Immature natural killer cell (primary cell): ENCODE data around the gene AHNAK2. TPM values are rescaled to one million over a fixed set of nuclear protein-coding genes. Genes with fewer than 3 reads are reported as not detected.

Source experiments
- DNase-seq, 3 donors: peaks; one replicate each; pipeline ENCODE4 v3.0.0; 2022; ENCODE audit warnings: mixed read lengths in 1 of 3
- H3K27ac Mint-ChIP-seq, 6 donors: one replicate each; pipeline ENCODE4 v1.8.0; 2020; ENCODE audit warnings: mixed read lengths in 6 of 6, mild to moderate bottlenecking in 5 of 6, inconsistent platforms in 4 of 6, moderate library complexity in 3 of 6
- H3K27me3 Mint-ChIP-seq, 3 donors: one replicate each; pipeline ENCODE4 v1.8.0; 2020 to 2021; ENCODE audit warnings: low read depth in 3 of 3, mild to moderate bottlenecking in 3 of 3, mixed read lengths in 3 of 3, moderate library complexity in 3 of 3, inconsistent platforms in 1 of 3
- H3K36me3 Mint-ChIP-seq, 3 donors: one replicate each; pipeline ENCODE4 v1.8.0; 2020; ENCODE audit warnings: mixed read lengths in 3 of 3, inconsistent platforms in 2 of 3, mild to moderate bottlenecking in 2 of 3
- H3K4me1 Mint-ChIP-seq, 2 donors: one replicate each; pipeline ENCODE4 v1.8.0; 2020; ENCODE audit warnings: inconsistent platforms in 2 of 2, mild to moderate bottlenecking in 2 of 2, mixed read lengths in 2 of 2, moderate library complexity in 1 of 2
- H3K4me3 Mint-ChIP-seq, 5 donors: one replicate each; pipeline ENCODE4 v1.8.0; 2020; ENCODE audit warnings: mild to moderate bottlenecking in 5 of 5, mixed read lengths in 5 of 5, inconsistent platforms in 3 of 5, moderate library complexity in 3 of 5
- H3K9me3 Mint-ChIP-seq, 6 donors: one replicate each; pipeline ENCODE4 v1.8.0; 2020; ENCODE audit warnings: mild to moderate bottlenecking in 6 of 6, mixed read lengths in 6 of 6, inconsistent platforms in 4 of 6, moderate library complexity in 3 of 6
- polyA plus RNA-seq, 3 donors: library from polyadenylated mRNA; unstranded; fragments of 300-500 nt; fragmentation: Illumina TruSeq; gene quantifications; one replicate each; pipeline ENCODE4 v1.2.3, GENCODE V29; 2021

AHNAK2 gene
- polyA plus RNA-seq, 3 donors from 2014 or later = not detected

GRCh38 chr14:104978746-104979691, 845 bp upstream of the AHNAK2 start:
- Mint-ChIP-seq H3K27ac (peak overlapping the region in 2 of 6 donors; percentile 9 to 20), H3K36me3 (peaks cover 0 to 3% (median 0%) of the 10 kb centered on the region in 3 donors)
- DNase-seq = no peak

GRCh38 chr14:104977008-104977680, 1.0 kb downstream of the AHNAK2 start:
- H3K4me1 Mint-ChIP-seq = peaks cover 10 to 12% of the 10 kb centered on the region in 2 donors
- peaks cover 5 to 8% (median 7%) of the 10 kb centered on the region in 3 donors for H3K27me3 Mint-ChIP-seq
- H3K27ac Mint-ChIP-seq = no peak overlapping the region
- peaks cover 0 to 2% (median 0%) of the 10 kb centered on the region in 6 donors for H3K9me3 Mint-ChIP-seq
- H3K36me3 Mint-ChIP-seq = no peaks in the 10 kb centered on the region
- DNase-seq = no peak
- peak overlapping the region in 4 of 5 donors; percentile 33 to 61 (median 44) for H3K4me3 Mint-ChIP-seq

More at GRCh38 chr14:104978746-104979691, 845 bp upstream of the AHNAK2 start:
- Mint-ChIP-seq H3K4me3 (peak overlapping the region in 4 of 5 donors; percentile 49 to 71 (median 58)), H3K9me3 (peaks cover 0 to 2% (median 0%) of the 10 kb centered on the region in 6 donors), H3K27me3 (peaks cover 5 to 8% (median 7%) of the 10 kb centered on the region in 3 donors), H3K4me1 (peaks cover 10 to 12% of the 10 kb centered on the region in 2 donors)

DNA sequence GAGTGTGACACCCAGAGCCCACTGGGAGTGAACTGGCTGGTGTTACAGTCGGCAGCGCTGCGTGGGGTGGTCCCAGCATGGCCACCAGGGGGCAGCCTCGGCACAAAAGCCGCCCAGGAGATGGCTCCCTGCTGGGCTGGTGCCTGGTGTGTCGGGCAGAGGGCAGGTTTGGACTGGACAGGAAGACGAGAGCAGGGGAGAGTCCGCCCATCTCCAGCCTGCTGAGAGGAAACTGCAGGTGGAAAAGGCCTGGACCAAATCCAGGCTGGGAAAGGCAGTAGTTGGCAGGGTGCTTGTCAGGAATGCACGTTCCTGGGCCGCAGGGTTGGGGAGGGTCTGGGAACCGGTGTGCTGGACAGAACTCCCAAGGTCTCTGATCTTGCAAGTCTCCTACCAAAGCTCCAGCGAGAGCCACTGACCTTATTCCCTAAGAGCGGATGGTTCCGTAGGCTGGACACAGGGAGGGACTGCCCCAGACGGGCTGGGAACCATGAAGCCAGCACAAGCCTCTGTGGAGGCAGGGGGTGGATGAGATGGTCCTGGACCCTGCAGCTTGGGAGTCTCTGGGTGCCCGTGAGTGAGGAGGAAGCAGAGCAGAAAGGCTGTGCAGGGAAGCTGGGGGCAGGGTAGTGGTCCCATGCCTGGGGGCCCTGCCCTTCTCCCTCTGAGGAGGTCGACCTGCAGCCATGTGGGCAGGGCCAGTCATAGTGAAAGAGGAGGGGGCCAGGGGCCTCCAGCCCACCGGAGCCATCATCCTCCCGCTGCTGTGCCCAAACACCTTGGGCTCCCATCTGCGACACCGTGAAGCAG, 1.8 kb downstream of the AHNAK2 start:
- peak; percentile 80 to 86 (median 83) for DNase-seq
- peak overlapping the region; percentile 26 to 74 (median 64) for H3K4me3 Mint-ChIP-seq
- peaks cover 10 to 12% of the 10 kb centered on the region in 2 donors for H3K4me1 Mint-ChIP-seq
- peaks cover 5 to 8% (median 7%) of the 10 kb centered on the region in 3 donors for H3K27me3 Mint-ChIP-seq
- H3K9me3 Mint-ChIP-seq = peaks cover 0 to 2% (median 0%) of the 10 kb centered on the region in 6 donors
- peak overlapping the region in 3 of 6 donors; percentile 6 to 53 (median 47) for H3K27ac Mint-ChIP-seq
- H3K36me3 Mint-ChIP-seq = no peaks in the 10 kb centered on the region

- no peak for DNase-seq
- H3K27me3 Mint-ChIP-seq = peaks cover 5 to 8% (median 7%) of the 10 kb centered on the region in 3 donors
- H3K27ac Mint-ChIP-seq = no peak overlapping the region
- H3K36me3 Mint-ChIP-seq = no peaks in the 10 kb centered on the region
- H3K4me1 Mint-ChIP-seq = peaks cover 10 to 12% of the 10 kb centered on the region in 2 donors
- H3K4me3 Mint-ChIP-seq = no peak overlapping the region
- H3K9me3 Mint-ChIP-seq = peaks cover 0 to 2% (median 0%) of the 10 kb centered on the region in 6 donors
Measured at GRCh38 chr14:104975481-104976197, 2.5 kb downstream of the AHNAK2 start.

- Mint-ChIP-seq H3K27me3 (peaks cover 5 to 8% (median 7%) of the 10 kb centered on the region in 3 donors), H3K9me3 (peaks cover 0 to 2% (median 0%) of the 10 kb centered on the region in 6 donors), H3K4me3 (no peak overlapping the region), H3K4me1 (peaks cover 10 to 12% of the 10 kb centered on the region in 2 donors), H3K36me3 (no peaks in the 10 kb centered on the region), H3K27ac (no peak overlapping the region)
- DNase-seq = no peak
Measured at GRCh38 chr14:104974665-104975390, 3.3 kb downstream of the AHNAK2 start.

GRCh38 chr14:104974146-104974541, 4.0 kb downstream of the AHNAK2 start:
- Mint-ChIP-seq H3K36me3 (no peaks in the 10 kb centered on the region), H3K4me3 (no peak overlapping the region), H3K27me3 (peaks cover 6 to 7% (median 6%) of the 10 kb centered on the region in 3 donors), H3K9me3 (peaks cover 0 to 2% (median 0%) of the 10 kb centered on the region in 6 donors), H3K27ac (no peak overlapping the region), H3K4me1 (peaks cover 10 to 12% of the 10 kb centered on the region in 2 donors)
- DNase-seq = no peak

DNA sequence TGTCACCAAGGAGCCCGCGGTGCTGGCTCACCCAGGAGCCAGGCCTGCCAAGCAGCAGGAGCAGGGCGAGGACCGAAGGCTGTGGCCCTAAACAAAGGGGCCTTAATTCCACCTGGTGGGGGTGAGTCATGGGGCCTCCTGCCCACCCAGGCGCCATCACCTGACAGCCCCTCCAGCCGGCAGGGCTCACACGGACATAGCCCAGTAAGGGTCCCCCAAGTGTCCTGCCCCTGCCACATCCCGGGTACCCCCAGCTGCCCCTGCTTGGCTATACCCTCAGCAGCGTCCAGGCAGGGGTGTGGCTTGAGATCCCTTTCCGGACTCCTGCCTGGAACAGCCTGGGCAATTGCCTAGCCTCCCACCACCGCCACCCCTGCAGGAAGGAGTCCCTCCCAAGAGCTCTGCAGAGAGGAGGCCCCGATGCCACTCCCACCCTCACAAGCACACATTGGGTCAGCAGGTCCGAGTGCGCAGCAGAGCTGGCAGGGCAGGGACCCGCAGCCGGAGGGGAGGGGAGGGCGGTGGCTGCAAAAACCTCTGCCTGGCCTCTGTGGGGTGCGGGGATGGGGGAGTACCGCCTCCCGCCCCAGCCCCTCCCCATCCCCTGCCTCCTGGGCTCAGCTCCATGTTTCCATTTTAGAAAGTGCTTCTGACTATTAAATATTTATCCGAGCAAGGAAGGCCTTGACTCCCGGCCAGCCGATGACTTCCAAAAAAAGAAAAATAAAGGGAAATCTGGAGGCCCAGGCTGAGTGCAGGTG, 4.6 kb downstream of the AHNAK2 start:
- H3K27ac Mint-ChIP-seq = no peak overlapping the region
- H3K36me3 Mint-ChIP-seq = no peaks in the 10 kb centered on the region
- peaks cover 0 to 2% (median 0%) of the 10 kb centered on the region in 6 donors for H3K9me3 Mint-ChIP-seq
- no peak for DNase-seq
- peaks cover 4 to 7% (median 6%) of the 10 kb centered on the region in 3 donors for H3K27me3 Mint-ChIP-seq
- H3K4me3 Mint-ChIP-seq = no peak overlapping the region
- H3K4me1 Mint-ChIP-seq = peaks cover 10 to 12% of the 10 kb centered on the region in 2 donors

DNA sequence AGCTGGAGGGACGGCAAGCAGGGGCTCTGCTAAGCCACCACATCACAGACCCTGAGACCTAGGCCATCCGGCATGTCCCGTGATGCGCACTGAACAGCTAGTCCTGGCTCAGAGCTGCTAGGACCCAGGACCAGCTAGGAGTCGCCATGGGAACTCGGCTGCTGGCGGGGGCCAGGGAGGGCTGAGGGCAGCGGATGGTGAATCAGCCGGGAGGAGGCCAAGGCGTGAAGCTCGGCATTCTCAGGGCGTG, 5.1 kb downstream of the AHNAK2 start:
- DNase-seq = no peak
- H3K27me3 Mint-ChIP-seq = peaks cover 3 to 7% (median 7%) of the 10 kb centered on the region in 3 donors
- no peaks in the 10 kb centered on the region for H3K36me3 Mint-ChIP-seq
- no peak overlapping the region for H3K27ac Mint-ChIP-seq
- H3K4me3 Mint-ChIP-seq = no peak overlapping the region
- peaks cover 10 to 12% of the 10 kb centered on the region in 2 donors for H3K4me1 Mint-ChIP-seq
- peaks cover 0 to 2% (median 0%) of the 10 kb centered on the region in 6 donors for H3K9me3 Mint-ChIP-seq

DNA sequence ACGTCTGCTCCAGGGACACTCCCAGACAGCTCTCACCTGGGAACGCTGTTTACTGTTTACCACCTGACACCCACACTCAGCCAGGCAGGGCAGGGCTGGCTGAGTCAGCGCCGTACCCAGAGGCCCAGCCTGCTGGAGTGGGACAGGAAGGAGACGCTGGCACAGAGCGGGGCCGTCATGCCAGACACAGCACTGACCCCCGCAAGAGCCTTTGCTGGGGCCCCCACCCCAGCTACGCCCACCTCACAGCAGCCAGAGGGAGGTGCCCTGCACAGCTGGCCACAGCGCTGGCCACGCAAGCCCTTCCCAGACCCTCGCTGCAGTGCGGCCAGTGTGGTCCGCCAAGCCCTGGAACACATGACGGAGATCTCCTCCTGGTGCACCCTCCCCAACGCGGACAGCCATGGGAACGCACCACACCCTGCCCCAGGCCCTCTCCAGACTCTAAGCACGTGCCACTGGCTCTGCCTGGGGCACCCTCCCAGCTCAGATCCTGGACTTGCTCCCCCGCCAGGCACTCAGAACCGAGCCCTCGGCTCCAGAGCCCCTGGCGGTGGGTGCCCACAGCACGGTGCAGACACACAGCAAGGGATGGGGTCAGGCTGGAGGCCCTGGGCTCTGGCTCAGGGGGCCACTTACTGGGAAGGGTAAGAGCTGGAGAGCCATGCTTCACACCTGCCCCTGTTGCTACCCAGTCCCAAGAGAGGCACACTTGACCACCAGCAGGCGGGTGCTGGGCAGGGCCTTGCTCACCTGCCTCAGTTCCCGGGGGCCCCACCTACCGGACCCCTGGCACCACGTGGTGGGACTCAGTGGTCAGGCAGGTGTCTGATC, 5.7 kb downstream of the AHNAK2 start:
- Mint-ChIP-seq H3K36me3 (no peaks in the 10 kb centered on the region), H3K27ac (no peak overlapping the region), H3K4me3 (no peak overlapping the region), H3K9me3 (peaks cover 0 to 2% (median 0%) of the 10 kb centered on the region in 6 donors), H3K4me1 (peaks cover 8% of the 10 kb centered on the region in 2 donors), H3K27me3 (peaks cover 3 to 5% (median 5%) of the 10 kb centered on the region in 3 donors)
- no peak for DNase-seq

DNA sequence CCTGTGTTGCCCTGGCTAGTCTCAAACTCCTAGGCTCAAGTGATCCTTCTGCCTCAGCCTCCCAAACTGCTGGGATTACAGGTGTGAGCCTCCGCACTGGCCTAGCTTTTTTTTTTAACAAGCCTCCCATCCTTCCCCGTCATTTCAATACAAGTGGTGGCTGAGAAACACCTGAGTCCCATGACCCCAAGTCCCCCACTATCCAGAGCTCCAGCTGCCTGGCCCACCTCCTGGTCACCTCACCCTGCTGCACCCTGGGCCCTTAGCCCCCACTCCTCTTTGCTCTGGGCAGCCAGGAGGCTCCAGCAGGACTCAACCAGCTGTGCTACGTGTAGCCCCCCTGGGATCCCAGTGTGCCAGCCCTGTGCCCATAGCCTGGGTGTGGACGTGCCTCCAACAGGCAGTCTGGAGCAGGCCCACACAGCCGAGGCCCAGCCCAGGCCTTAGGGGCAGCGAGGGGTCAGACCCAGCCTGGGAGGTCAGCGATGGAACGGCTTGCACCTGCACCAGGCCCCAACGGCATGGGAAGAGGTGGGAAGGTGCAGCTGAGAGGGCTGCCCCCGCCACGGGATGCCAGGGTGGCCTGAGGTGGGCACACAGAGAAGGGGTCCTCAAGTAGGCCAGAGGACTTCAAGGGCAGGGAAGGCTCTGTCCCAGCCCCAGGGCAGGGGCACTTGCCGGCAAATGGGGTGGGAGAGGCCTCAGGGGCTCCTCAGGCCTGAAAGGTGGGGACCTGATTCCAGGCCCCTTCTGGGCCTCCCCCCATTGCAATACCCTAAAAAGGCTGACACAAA, 6.5 kb downstream of the AHNAK2 start:
- H3K36me3 Mint-ChIP-seq = no peaks in the 10 kb centered on the region
- H3K27me3 Mint-ChIP-seq = peaks cover 3 to 5% (median 5%) of the 10 kb centered on the region in 3 donors
- no peak overlapping the region for H3K4me3 Mint-ChIP-seq
- no peak for DNase-seq
- H3K9me3 Mint-ChIP-seq = peaks cover 0 to 2% (median 0%) of the 10 kb centered on the region in 6 donors
- no peak overlapping the region for H3K27ac Mint-ChIP-seq
- peaks cover 5 to 6% of the 10 kb centered on the region in 2 donors for H3K4me1 Mint-ChIP-seq
